ENCODE results near the gene SACM1L. TPM values are rescaled to one million over a fixed set of nuclear protein-coding genes. Genes with fewer than 3 reads are reported as not detected.
A peak's percentile ranks its signal among the peaks of the same experiment; 100 is the strongest.
"Not testable (repeated sequence)": the region's sequence is repeated elsewhere in the genome, so short reads cannot be mapped to it uniquely, and the experiment has no call there.

SACM1L gene
- polyA plus RNA-seq, 5 donors = 63.5 to 94.5 (median 84.3) TPM

GRCh38 chr3:45739991-45740390, 50.8 kb downstream of the SACM1L start:
- no peak for DNase-seq

DNA sequence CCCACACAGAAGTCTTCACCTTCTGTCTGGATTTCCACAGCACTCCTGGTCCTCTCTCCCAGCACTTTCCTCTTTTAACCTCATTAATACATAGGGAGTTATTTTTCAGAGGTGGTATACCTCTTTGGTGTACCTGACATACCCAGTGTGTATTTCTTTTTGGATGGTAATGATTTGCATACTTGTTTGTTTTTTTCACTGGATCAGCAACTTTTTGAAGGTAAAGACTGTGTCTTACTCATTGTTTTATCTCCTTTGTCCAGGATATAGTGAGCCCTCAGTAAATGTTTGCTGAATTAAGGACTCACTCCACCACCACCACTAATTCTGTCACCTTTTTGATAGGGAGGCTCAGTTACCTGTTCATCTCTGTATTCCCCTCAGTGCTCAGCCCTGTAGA, 52.1 kb downstream of the SACM1L start:
- no peak for DNase-seq

GRCh38 chr3:45741742-45742460, 52.7 kb downstream of the SACM1L start:
- no peak for DNase-seq

DNA sequence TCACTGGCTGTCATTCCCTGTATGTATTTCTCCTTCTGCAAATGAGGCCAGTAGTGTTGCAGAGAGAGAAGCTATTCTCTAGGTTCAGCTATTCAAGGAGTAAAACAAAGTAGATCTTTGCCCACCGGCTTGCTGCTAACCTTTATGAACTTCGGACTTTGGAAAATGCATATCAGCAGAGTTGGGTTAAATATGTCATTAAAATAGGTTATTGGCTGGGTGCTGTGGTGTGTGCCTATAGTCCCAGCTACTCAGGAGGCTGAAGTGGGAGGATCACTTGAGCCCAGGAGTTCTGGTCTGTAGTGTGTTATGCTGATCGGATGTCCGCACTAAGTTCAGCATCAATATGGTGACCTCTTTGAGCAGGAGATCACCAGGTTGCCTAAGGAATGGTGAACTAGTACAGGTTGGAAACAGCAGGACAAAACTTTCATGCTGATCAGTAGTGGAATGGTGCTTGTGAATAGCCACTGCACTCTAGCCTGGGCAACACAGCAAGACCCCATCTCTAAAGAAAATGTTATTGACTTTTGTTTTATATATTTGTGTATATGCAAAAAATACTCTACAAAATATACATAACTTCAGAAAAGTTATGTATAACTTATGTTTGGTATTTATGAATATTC, 53.4 kb downstream of the SACM1L start:
- no peak for DNase-seq

DNA sequence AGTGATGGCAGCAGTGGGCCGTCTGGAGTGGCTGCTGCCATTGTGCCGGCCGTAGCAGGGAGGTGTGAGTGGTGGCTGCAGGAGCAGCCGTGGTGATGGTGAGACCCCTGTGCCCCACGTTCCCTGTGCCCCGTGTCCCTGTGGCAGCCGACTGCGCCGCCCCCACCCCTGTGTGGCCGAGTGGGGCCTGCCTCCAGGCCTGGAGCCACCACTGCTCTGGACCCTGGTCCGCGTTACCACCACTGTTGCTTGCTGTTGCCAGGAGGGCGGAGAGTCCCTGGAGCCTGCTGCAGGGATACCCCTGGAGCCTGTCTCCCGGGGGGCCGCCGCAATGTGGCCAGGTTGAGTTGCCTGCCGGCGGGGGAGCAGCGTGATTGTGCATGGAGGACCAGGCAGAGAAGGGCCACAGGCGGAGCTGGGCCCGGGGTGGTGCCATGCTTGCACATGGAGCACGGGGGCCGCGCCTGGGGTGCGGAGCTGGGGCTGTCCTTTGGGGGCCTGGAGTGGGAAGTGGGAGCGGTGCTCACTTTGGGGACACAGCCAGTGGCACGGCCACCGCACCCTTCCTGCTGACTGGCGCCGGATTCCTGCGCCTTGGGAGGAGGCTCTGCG, 57.1 kb downstream of the SACM1L start:
- no peak for DNase-seq

GRCh38 chr3:45746777-45747622, 57.8 kb downstream of the SACM1L start:
- DNase-seq = no peak

- DNase-seq = no peak
Measured at GRCh38 chr3:45748068-45748467, 58.9 kb downstream of the SACM1L start.

- not testable (repeated sequence) for DNase-seq
Measured at GRCh38 chr3:45749036-45749600, 59.9 kb downstream of the SACM1L start.

DNA sequence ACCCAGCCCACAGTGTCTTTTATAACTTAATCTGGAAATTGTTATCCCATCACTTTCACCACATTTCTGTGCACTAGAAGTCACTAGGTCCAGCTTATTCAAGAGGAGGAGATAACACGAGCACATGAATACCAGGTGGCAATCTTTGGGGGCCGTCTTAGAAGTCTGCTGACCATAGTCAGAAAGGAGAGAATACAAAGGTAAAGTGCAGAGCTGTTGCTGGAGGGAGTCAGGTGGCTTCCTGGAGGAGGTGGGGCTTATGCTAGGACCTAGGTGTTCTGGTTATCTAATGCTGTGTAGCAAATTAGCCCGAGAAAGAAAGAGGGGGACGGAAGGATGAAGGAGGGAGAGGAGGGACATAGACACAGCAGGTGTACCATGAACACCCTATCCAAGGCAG, 60.7 kb downstream of the SACM1L start:
- DNase-seq = no peak

- DNase-seq = no peak
Measured at GRCh38 chr3:45751537-45752242, 62.5 kb downstream of the SACM1L start.

DNA sequence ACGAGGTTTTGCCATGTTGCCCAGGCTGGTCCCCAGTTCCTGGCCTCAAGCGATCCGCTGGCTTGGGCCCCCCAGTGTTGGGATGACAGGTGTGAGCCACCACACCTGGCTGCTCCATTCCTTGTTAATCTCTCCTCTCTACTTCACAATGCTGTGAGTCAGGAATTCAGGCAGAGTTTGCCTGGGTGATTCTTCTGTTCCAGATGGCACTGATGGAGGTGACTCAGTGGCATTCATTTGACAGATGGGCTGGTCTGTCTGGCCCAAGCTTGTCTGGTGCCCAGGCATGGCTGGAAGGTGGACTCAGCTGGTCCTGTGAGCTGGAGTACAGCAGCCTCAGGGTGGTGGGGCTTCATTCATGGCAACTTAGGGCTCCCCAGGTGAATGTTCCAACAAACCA, 63.9 kb downstream of the SACM1L start:
- no peak for DNase-seq

DNA sequence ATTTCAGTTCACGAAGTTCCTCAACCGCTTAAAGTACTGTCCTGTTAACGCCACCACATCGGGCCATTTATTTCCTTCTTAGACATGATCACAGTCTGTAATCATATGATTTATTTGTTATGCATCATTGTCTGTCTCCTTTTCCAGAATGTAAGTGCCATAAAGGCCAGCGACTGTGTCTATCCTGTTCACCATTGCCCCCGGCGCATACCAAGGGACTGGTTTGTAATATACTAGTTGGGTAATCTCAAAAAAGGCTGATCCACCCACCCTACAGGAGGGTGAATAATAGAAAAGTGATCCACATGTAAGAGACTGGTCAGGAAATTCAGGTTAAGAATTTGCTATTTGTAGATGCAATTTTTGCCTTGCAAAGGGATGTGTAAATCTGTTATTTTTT, 65.3 kb downstream of the SACM1L start:
- no peak for DNase-seq

GRCh38 chr3:45756055-45756454, 66.9 kb downstream of the SACM1L start:
- DNase-seq = no peak

DNA sequence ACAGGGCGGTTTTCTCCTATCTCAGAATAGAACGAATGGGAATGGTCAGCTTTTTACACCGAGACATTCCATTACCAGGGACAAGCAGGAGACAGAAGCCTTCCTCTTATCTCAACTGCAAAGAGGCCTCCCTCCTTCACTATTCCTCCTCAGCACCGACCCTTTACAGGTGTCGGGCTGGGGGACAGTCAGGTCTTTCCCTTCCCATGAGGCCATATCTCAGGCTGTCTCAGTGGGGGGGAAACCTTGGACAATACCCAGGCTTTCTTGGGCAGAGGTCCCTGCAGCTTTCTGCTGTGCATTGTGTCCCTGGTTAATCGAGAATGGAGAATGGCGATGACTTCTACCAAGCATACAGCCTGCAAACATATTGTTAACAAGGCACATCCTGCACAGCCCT, 67.9 kb downstream of the SACM1L start:
- not testable (repeated sequence) for DNase-seq

- no peak for DNase-seq
Measured at GRCh38 chr3:45758871-45759270, 69.7 kb downstream of the SACM1L start.

- DNase-seq = no peak
Measured at GRCh38 chr3:45759851-45760250, 70.7 kb downstream of the SACM1L start.

- DNase-seq = peak in 1 of 2 donors; percentile 38
Measured at GRCh38 chr3:45760878-45761711, 71.9 kb downstream of the SACM1L start.

DNA sequence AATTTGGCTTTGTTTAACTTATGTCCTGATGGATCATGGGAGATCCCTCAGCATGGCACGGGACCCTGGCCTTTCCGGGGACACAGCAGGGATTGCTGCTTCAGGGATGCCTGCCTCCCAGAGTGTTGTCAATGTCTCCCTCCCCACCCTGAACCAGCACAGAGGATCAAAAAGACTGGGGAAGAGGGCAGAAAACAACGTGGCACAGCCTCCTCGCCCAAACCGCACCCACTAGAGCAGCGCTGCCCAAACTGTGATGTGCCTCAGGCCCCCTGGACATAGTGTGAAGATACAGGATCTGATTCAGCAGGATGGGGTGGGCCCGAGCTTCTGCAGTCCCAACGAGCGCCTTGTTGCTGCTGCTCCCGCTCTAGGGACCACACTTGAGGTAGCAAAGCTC, 72.6 kb downstream of the SACM1L start:
- DNase-seq = no peak

DNA sequence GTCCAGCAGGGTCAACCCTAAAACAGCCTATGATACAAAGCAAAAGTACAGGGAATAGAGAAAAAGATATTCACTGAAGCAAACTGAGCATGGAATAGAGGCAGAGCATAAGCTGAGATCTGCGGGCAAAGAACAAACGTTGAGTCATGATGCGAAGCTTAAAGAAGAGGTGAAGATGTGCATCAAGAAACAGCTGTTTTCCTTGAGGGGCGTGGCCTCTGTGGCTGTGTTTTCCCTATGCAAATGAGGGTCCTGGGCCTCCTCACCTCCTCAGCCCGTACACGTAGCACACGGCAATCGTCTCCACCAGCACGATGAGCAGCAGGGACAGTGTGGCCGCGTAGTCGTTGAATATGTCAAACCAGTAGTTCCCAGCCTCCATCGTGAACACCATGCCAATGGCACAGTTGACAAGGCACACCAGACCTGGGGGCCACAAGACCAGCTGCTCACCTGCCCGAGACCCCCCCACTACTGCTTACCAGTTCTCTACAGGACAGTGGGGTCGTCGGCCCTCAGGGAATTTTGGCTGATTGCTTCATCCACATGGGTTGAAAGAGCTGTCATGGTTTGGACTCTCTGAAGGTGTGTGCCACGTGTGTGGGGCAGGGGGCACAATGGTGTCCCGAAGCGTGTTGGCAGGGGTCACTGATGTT, 73.6 kb downstream of the SACM1L start:
- no peak for DNase-seq

DNA sequence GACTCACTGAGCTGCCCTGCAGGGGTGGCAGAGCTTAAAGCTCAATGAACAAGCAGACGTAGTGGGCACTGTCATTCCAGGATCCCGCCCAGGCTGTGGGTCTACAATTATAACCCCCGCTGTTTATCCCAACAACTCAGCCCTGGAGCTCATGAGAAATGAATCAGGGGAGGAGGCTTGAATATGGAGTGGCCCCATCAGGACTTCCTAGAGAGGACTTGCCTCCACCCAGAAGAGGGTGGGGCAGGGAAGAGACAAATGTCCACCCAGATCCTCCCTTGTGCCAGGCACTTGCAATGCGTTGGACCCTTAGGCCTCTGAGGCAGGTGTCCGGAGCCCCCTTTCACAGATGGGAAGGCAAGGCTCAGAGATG, 74.1 kb downstream of the SACM1L start:
- no peak for DNase-seq

All from right lung (tissue), 5 donors.